Lung (tissue), 12 donors: ENCODE results near the gene PRKAR2A. TPM values are rescaled to one million over a fixed set of nuclear protein-coding genes. Genes with fewer than 3 reads are reported as not detected.
A peak's percentile ranks its signal among the peaks of the same experiment; 100 is the strongest.

Experiments used
- ATAC-seq: fragments of 200-7000 bp; cut with Tn5 transposase; one replicate; pipeline ENCODE4 v1.9.1; 2020; ENCODE audit warnings: moderate number of reproducible peaks; ENCODE audit not compliant: insufficient read depth, low FRiP score
- DNase-seq, 3 donors: peaks; one replicate each; pipeline ENCODE4 v3.0.0-alpha.2; 2013 to 2017
- H3K27ac ChIP-seq, 2 donors: one replicate each; pipeline ENCODE4 v1.5.1; 2013; ENCODE audit warnings: mild to moderate bottlenecking in 2 of 2, moderate library complexity in 2 of 2, control low read depth in 1 of 2, inconsistent platforms in 1 of 2, low read depth in 1 of 2, low read length in 1 of 2
- H3K27me3 ChIP-seq, 3 donors: one replicate each; pipeline ENCODE4 v1.5.1; 2013; ENCODE audit warnings: low read length in 2 of 3; ENCODE audit not compliant: control insufficient read depth in 3 of 3, insufficient read depth in 3 of 3
- H3K36me3 ChIP-seq, 4 donors: one replicate each; pipeline ENCODE4 v1.5.1; 2013; ENCODE audit warnings: low read length in 4 of 4, mild to moderate bottlenecking in 1 of 4, moderate library complexity in 1 of 4; ENCODE audit not compliant: control insufficient read depth in 4 of 4, insufficient read depth in 4 of 4
- H3K4me1 ChIP-seq, 5 donors: one replicate each; pipeline ENCODE4 v1.5.1; 2013; ENCODE audit warnings: low read length in 5 of 5, mild to moderate bottlenecking in 2 of 5, moderate library complexity in 1 of 5; ENCODE audit not compliant: control insufficient read depth in 5 of 5, insufficient read depth in 5 of 5
- H3K4me3 ChIP-seq: one replicate; pipeline ENCODE4 v1.5.1; 2013; ENCODE audit warnings: mild to moderate bottlenecking, control low read depth, moderate library complexity
- H3K9ac ChIP-seq, 2 donors: one replicate each; pipeline ENCODE4 v1.5.1; 2013; ENCODE audit warnings: low read length in 2 of 2, control low read depth in 1 of 2; ENCODE audit not compliant: insufficient read depth in 1 of 2
- H3K9me3 ChIP-seq, 4 donors: one replicate each; pipeline ENCODE4 v1.5.1; 2013; ENCODE audit warnings: low read length in 3 of 4, mild to moderate bottlenecking in 1 of 4, moderate library complexity in 1 of 4; ENCODE audit not compliant: control insufficient read depth in 4 of 4, insufficient read depth in 3 of 4
- WGBS, 2 donors: extraction: QIAGEN DNeasy Blood & Tissue Kit; methylation state at CpG; one replicate each; pipeline ENCODE4 v1.1.7; 2013; 5-methylcytosine and 5-hydroxymethylcytosine counted together
- polyA plus RNA-seq, 2 donors: library from polyadenylated mRNA; stranded (reverse); fragments of 200-250 nt; gene quantifications; one replicate each; pipeline ENCODE4 v1.2.1, GENCODE V29; 2013
- total RNA-seq, 2 donors: library from RNA; depleted of rRNA in 1 of 2; stranded (reverse); fragments of >200 nt in 1 of 2; gene quantifications; one replicate each; pipeline ENCODE4 v1.2.1, GENCODE V29; 2014 to 2021
- TF ChIP-seq, protein P1 (sequence below): IDR thresholded peaks from 2 replicates; pipeline ENCODE4 v1.5.1; 2012; ENCODE audit warnings: mild to moderate bottlenecking; ENCODE audit errors: control extremely low read depth, extremely low read depth
- donor health status: control.
- donor health status: control.
- donor health status: Bipolar disorder and iron deficiency.
- donor health status: healthy.
- donor health status: DM: yes; HTN: yes; CAD: no.

PRKAR2A gene
- total and polyA plus RNA-seq, 4 donors, result 10.3 to 72.8 (median 20.4) TPM

DNA sequence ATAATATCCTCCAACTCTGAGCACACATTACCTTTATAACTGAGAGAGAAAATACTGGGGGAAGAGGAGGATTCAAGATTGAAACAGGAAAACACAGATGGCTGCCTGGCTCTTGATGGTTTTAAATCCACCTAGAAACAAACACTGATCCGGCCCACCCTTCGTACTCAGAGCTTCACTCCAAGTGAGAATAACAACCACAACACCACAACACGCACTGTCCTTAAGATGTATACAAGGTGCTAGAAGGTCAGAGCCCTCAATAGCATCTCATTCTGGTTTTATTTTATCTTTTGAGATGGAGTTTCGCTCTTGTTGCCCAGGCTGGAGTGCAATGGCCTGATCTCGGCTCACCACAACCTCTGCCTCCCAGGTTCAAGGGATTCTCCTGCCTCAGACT is 140.5 kb downstream of the PRKAR2A start:
- Histone ChIP-seq H3K27ac (no peak overlapping the region), H3K9ac (no peak overlapping the region), H3K4me3 (no peak overlapping the region), H3K4me1 (peaks cover 0 to 11% (median 4%) of the 10 kb centered on the region in 5 donors), H3K27me3 (no peaks in the 10 kb centered on the region), H3K9me3 (no peaks in the 10 kb centered on the region), H3K36me3 (peaks cover 2 to 45% (median 27%) of the 10 kb centered on the region in 4 donors)
- TF ChIP-seq, protein P1, sequence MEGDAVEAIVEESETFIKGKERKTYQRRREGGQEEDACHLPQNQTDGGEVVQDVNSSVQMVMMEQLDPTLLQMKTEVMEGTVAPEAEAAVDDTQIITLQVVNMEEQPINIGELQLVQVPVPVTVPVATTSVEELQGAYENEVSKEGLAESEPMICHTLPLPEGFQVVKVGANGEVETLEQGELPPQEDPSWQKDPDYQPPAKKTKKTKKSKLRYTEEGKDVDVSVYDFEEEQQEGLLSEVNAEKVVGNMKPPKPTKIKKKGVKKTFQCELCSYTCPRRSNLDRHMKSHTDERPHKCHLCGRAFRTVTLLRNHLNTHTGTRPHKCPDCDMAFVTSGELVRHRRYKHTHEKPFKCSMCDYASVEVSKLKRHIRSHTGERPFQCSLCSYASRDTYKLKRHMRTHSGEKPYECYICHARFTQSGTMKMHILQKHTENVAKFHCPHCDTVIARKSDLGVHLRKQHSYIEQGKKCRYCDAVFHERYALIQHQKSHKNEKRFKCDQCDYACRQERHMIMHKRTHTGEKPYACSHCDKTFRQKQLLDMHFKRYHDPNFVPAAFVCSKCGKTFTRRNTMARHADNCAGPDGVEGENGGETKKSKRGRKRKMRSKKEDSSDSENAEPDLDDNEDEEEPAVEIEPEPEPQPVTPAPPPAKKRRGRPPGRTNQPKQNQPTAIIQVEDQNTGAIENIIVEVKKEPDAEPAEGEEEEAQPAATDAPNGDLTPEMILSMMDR, result no peak
- no peak for ATAC-seq
- 85 to 92% methylated on average over 5 of the region's 5 CpGs for WGBS, 2 donors
- no peak for DNase-seq

DNA sequence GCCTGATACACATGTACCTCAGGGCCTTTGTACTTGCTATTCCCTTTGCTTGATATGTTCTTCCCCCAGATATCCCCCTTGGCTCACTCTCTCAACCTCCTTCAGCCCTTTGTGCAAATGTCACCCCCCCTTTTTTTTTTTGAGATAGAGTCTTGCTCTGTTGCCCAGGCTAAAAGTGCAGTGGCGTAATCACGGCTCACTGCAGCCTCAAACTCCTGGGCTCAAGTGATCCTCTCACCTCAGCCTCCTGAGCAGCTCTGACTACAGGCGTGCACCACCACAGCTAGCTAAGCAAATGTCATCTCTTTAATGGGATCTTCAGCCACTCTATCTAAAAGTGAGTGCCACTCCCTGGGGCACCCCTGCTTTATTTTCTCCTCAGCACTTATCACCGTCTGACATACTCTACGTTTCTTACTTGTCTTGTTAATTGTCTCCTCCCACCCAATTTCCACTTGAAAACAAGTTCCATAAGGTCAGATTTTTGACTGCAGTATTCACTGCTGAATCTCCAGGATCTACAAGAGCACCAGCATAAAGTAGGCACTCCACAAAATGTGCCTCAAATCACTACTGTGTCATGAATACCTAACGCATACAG is 145.3 kb downstream of the PRKAR2A start:
- Histone ChIP-seq H3K36me3 (peaks cover 4 to 32% (median 19%) of the 10 kb centered on the region in 4 donors), H3K4me3 (no peak overlapping the region), H3K9me3 (no peaks in the 10 kb centered on the region), H3K27me3 (no peaks in the 10 kb centered on the region), H3K27ac (peak overlapping the region in 1 of 2 donors; percentile 27), H3K9ac (no peak overlapping the region), H3K4me1 (peaks cover 0 to 5% (median 0%) of the 10 kb centered on the region in 5 donors)
- WGBS, 2 donors, result 81 to 89% methylated on average over 6 of the region's 6 CpGs
- TF ChIP-seq, protein P1, result no peak
- ATAC-seq (no peak), DNase-seq (no peak)

DNA sequence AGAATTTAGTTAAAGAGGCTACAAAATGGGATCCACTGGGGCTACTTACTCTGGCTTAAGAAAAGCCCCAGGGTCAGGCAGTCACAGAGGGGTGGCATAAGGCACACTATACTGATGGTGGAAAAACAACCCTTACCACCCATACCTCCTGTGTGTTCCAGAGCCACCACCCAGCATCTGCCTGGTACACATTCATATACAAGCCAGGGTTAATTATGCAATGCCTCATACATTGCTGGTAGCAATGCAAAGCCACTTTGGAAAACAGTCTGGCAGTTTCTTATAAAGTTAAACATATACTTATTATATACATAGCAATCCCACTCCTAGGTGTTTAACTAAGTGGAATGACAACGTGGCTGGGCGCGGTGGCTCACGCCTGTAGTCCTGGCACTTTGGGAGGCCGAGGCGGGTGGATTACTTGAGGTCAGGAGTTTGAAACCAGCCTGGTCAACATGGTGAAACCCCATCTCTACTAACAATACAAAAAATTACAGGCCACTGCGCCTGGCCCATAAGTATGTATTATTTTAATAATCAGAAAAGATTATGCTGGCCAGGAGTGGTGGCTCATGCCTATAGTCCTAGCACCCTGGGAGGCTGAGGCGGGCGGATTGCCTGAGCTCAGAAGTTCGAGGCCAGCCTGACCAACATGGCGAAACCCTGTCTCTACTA is 146.8 kb downstream of the PRKAR2A start:
- 90% methylated on average over 11 of the region's 11 CpGs for WGBS, 2 donors
- H3K4me1 ChIP-seq, result peaks cover 0 to 6% (median 3%) of the 10 kb centered on the region in 5 donors
- peaks cover 4 to 26% (median 17%) of the 10 kb centered on the region in 4 donors for H3K36me3 ChIP-seq
- H3K27me3 ChIP-seq, result no peaks in the 10 kb centered on the region
- no peak for ATAC-seq
- TF ChIP-seq, protein P1, result no peak
- H3K9ac ChIP-seq, result no peak overlapping the region
- no peak overlapping the region for H3K4me3 ChIP-seq
- no peak overlapping the region for H3K27ac ChIP-seq
- H3K9me3 ChIP-seq, result no peaks in the 10 kb centered on the region
- DNase-seq, result no peak
